ENCODE results near the gene LCORL. TPM values are rescaled to one million over a fixed set of nuclear protein-coding genes. Genes with fewer than 3 reads are reported as not detected.

The LCORL gene
- total RNA-seq, 4 donors from 2014 or later, result 26.4 to 45.9 (median 33.8) TPM

- 98 to 99% methylated on average over 3 of the region's 3 CpGs for WGBS, 2 donors
Observed at GRCh38 chr4:17895481-17895880, 126.1 kb downstream of the LCORL start.

GRCh38 chr4:17894421-17894820 is 127.1 kb downstream of the LCORL start:
- Histone ChIP-seq H3K27me3 (no peaks in the 10 kb centered on the region), H3K9me3 (no peaks in the 10 kb centered on the region), H3K36me3 (no peaks in the 10 kb centered on the region), H3K4me3 (replicated peaks in 1 of 3) (no peak overlapping the region), H3K27ac (no peak overlapping the region), H3K4me1 (no peaks in the 10 kb centered on the region)
- TF ChIP-seq CTCF (IDR thresholded peaks at IDR 0.05) (no peak), POLR2A (IDR thresholded peaks at IDR 0.05) (no peak)
- DNase-seq, result no peak
- 83 to 88% methylated on average over 3 of the region's 3 CpGs for WGBS, 2 donors
- intact Hi-C loops (cut with DNase I), result no loop called here

More at GRCh38 chr4:17895481-17895880, 126.1 kb downstream of the LCORL start:
- no peaks in the 10 kb centered on the region for H3K27me3 ChIP-seq
- no peak overlapping the region for H3K4me3 ChIP-seq (replicated peaks in 1 of 3)
- no peak overlapping the region for H3K27ac ChIP-seq
- TF ChIP-seq POLR2A (IDR thresholded peaks at IDR 0.05) (no peak), CTCF (IDR thresholded peaks at IDR 0.05) (no peak)
- H3K4me1 ChIP-seq, result no peaks in the 10 kb centered on the region
- DNase-seq, result no peak
- H3K9me3 ChIP-seq, result no peaks in the 10 kb centered on the region
- H3K36me3 ChIP-seq, result no peaks in the 10 kb centered on the region
- intact Hi-C loops (cut with DNase I), result no loop called here

- Histone ChIP-seq H3K36me3 (no peaks in the 10 kb centered on the region), H3K27me3 (no peaks in the 10 kb centered on the region), H3K4me3 (replicated peaks in 1 of 3) (no peak overlapping the region), H3K4me1 (no peaks in the 10 kb centered on the region), H3K27ac (no peak overlapping the region), H3K9me3 (no peaks in the 10 kb centered on the region)
- intact Hi-C loops (cut with DNase I), result no loop called here
- 96 to 97% methylated on average over 1 of the region's 1 CpG for WGBS, 2 donors
- no peak for DNase-seq
- no peak for TF ChIP-seq POLR2A (IDR thresholded peaks at IDR 0.05)
- no peak for TF ChIP-seq CTCF (IDR thresholded peaks at IDR 0.05)
Observed at GRCh38 chr4:17889692-17890091, 131.9 kb downstream of the LCORL start.

- H3K4me1 ChIP-seq, result no peaks in the 10 kb centered on the region
- H3K36me3 ChIP-seq, result no peaks in the 10 kb centered on the region
- H3K4me3 ChIP-seq (replicated peaks in 1 of 3), result no peak overlapping the region
- 52 to 66% methylated on average over 2 of the region's 2 CpGs for WGBS, 2 donors
- H3K27me3 ChIP-seq, result no peaks in the 10 kb centered on the region
- no peaks in the 10 kb centered on the region for H3K9me3 ChIP-seq
- no peak overlapping the region for H3K27ac ChIP-seq
- no peak for DNase-seq
- TF ChIP-seq POLR2A (IDR thresholded peaks at IDR 0.05) (no peak), CTCF (IDR thresholded peaks at IDR 0.05) (no peak)
- intact Hi-C loops (cut with DNase I), result no loop called here
Observed at GRCh38 chr4:17884511-17884910, 137.0 kb downstream of the LCORL start.

- Histone ChIP-seq H3K4me1 (no peaks in the 10 kb centered on the region), H3K36me3 (no peaks in the 10 kb centered on the region), H3K27me3 (no peaks in the 10 kb centered on the region), H3K9me3 (no peaks in the 10 kb centered on the region), H3K27ac (no peak overlapping the region), H3K4me3 (replicated peaks in 1 of 3) (no peak overlapping the region)
- no peak for TF ChIP-seq CTCF (IDR thresholded peaks at IDR 0.05)
- TF ChIP-seq POLR2A (IDR thresholded peaks at IDR 0.05), result no peak
- intact Hi-C loops (cut with DNase I), result no loop called here
- 67% methylated on average over 2 of the region's 2 CpGs for whole genome bisulfite sequencing, 2 donors
- no peak for DNase-seq
Observed at GRCh38 chr4:17884063-17884462, 137.5 kb downstream of the LCORL start.

Measured in thyroid gland (tissue), 4 donors.